Hematopoietic multipotent progenitor cell (in vitro differentiated cells): ENCODE results near the gene MSMB. TPM values are rescaled to one million over a fixed set of nuclear protein-coding genes. Genes with fewer than 3 reads are reported as not detected.

ENCODE experiments used
- DNase-seq, 3 donors: peaks; one replicate each; pipeline ENCODE4 v3.0.0-alpha.2; 2011 to 2015; ENCODE audit warnings: low read depth in 2 of 3, low spot score in 2 of 3
- total RNA-seq: library from RNA; depleted of rRNA; stranded (reverse); fragments of >200 nt; gene quantifications from one replicate; pipeline ENCODE4 v1.2.3, GENCODE V29; 2012

MSMB gene
- total RNA-seq, 1 donor: not detected

- DNase-seq: no peak
These were observed 9.9 kb downstream of the MSMB start for GRCh38 chr10:46035923-46036849.

- DNase-seq: no peak
These were observed 12.5 kb downstream of the MSMB start for GRCh38 chr10:46033602-46034011.

GRCh38 chr10:46031648-46032532, 14.2 kb downstream of the MSMB start:
- no peak for DNase-seq

GRCh38 chr10:46030091-46030937, 15.8 kb downstream of the MSMB start, which contains the start of gene NCOA4:
Gene NCOA4 (minus strand): TSS chr10:46030623. CDS start chr10:46016680, 13,943 bp downstream.
- peak; percentile 90 to 98 (median 98) for DNase-seq

GRCh38 chr10:46029461-46030030, 16.5 kb downstream of the MSMB start:
- DNase-seq: no peak

- peak in 2 of 3 donors; percentile 58 to 73 for DNase-seq
These were observed 17.2 kb downstream of the MSMB start for GRCh38 chr10:46028584-46029460.

- DNase-seq: no peak
These were observed 20.0 kb downstream of the MSMB start for GRCh38 chr10:46026106-46026505.

GRCh38 chr10:46025406-46025805, 20.7 kb downstream of the MSMB start:
- no peak for DNase-seq

- no peak for DNase-seq
These were observed 21.1 kb downstream of the MSMB start for GRCh38 chr10:46024948-46025347.

- DNase-seq: peak; percentile 47 to 93 (median 93)
These were observed 22.9 kb downstream of the MSMB start for GRCh38 chr10:46022978-46023702.

GRCh38 chr10:46020344-46020657, 25.8 kb downstream of the MSMB start:
- no peak for DNase-seq

GRCh38 chr10:46019569-46020343, 26.3 kb downstream of the MSMB start:
- DNase-seq: no peak

GRCh38 chr10:46019177-46019528, 26.9 kb downstream of the MSMB start:
- no peak for DNase-seq

GRCh38 chr10:46018453-46019176, 27.5 kb downstream of the MSMB start:
- peak in 2 of 3 donors; percentile 63 to 75 for DNase-seq

GRCh38 chr10:46017733-46018132, 28.3 kb downstream of the MSMB start:
- no peak for DNase-seq

- DNase-seq: no peak
These were observed 29.3 kb downstream of the MSMB start for GRCh38 chr10:46016811-46017210.

GRCh38 chr10:46016190-46016589, 29.9 kb downstream of the MSMB start:
- DNase-seq: no peak
